Neural cell (in vitro differentiated cells): Measurements from ENCODE around the gene EEPD1. TPM values are rescaled to one million over a fixed set of nuclear protein-coding genes. Genes with fewer than 3 reads are reported as not detected.

Source experiments
- H2AFZ ChIP-seq: fragments of 200-600, 300-800 bp; sonication (generic), shearing (Covaris generic); 2 replicates; pipeline ENCODE4 v1.6.0; 2014; ENCODE audit warnings: low read depth, mild to moderate bottlenecking, antibody characterized with exemption, low read length, moderate library complexity
- H3F3A ChIP-seq: fragments of 200-600 bp; shearing (Covaris generic); 2 replicates; pipeline ENCODE4 v1.6.1; 2016; ENCODE audit warnings: mild to moderate bottlenecking, moderate library complexity, mixed read lengths, antibody characterized with exemption, low read length; ENCODE audit not compliant: insufficient read depth, poor library complexity, severe bottlenecking
- H3K27ac ChIP-seq: fragments of 200-600, 300-800 bp; sonication (generic), shearing (Covaris generic); 2 replicates; pipeline ENCODE4 v1.5.1; 2014; ENCODE audit warnings: mild to moderate bottlenecking, low read length, moderate library complexity
- H3K27me3 ChIP-seq: fragments of 300-800, 200-600 bp; sonication (generic), shearing (Covaris generic); 2 replicates; pipeline ENCODE4 v1.6.0; 2014; ENCODE audit warnings: mild to moderate bottlenecking, low read depth, low read length, moderate library complexity; ENCODE audit not compliant: insufficient read depth
- H3K36me3 ChIP-seq: fragments of 300-800, 200-600 bp; sonication (generic), shearing (Covaris generic); 2 replicates; pipeline ENCODE4 v1.5.1; 2014; ENCODE audit warnings: mild to moderate bottlenecking, antibody characterized with exemption, low read length, moderate library complexity; ENCODE audit not compliant: insufficient read depth
- H3K4me2 ChIP-seq: fragments of 300-800, 200-600 bp; sonication (generic), shearing (Covaris generic); 2 replicates; pipeline ENCODE4 v1.6.0; 2014; ENCODE audit warnings: mild to moderate bottlenecking, low read length
- H3K4me3 ChIP-seq: fragments of 300-800, 200-600 bp; sonication (generic), shearing (Covaris generic); 2 replicates; pipeline ENCODE4 v1.5.1; 2014; ENCODE audit warnings: mild to moderate bottlenecking, low read length, moderate library complexity
- H3K79me2 ChIP-seq: fragments of 200-600 bp; shearing (Covaris generic); replicated peaks from 2 replicates; pipeline ENCODE4 v1.6.0; 2014; ENCODE audit warnings: mild to moderate bottlenecking, low read length, moderate library complexity; ENCODE audit not compliant: insufficient read depth
- H3K9ac ChIP-seq: fragments of 300-800, 200-600 bp; sonication (generic), shearing (Covaris generic); 2 replicates; pipeline ENCODE4 v1.6.1; 2016; ENCODE audit warnings: mild to moderate bottlenecking, low read length, mixed read lengths
- H3K9me2 ChIP-seq: fragments of 200-600 bp; shearing (Covaris generic); 2 replicates; pipeline ENCODE4 v1.6.1; 2016; ENCODE audit warnings: mild to moderate bottlenecking, low read length, mixed read lengths; ENCODE audit not compliant: insufficient read depth
- H3K9me3 ChIP-seq: fragments of 200-600, 300-800 bp; sonication (generic), shearing (Covaris generic); 2 replicates; pipeline ENCODE4 v1.6.1; 2016; ENCODE audit warnings: mild to moderate bottlenecking, mixed run types, low read length, moderate library complexity, mixed read lengths
- H4K20me1 ChIP-seq: fragments of 200-600 bp; shearing (Covaris generic); 2 replicates; pipeline ENCODE4 v1.6.1; 2016; ENCODE audit warnings: mild to moderate bottlenecking, mixed run types; ENCODE audit not compliant: insufficient read depth
- EP300 ChIP-seq: fragments of 450-650 bp; conservative IDR thresholded peaks from 2 replicates; pipeline ENCODE4 v1.6.1; 2014; ENCODE audit warnings: antibody characterized with exemption, mild to moderate bottlenecking, moderate library complexity; ENCODE audit not compliant: poor library complexity, severe bottlenecking
- EZH2 ChIP-seq: fragments of 200-600, 300-800 bp; shearing (Covaris generic), sonication (generic); IDR thresholded peaks from 2 replicates; pipeline ENCODE4 v1.6.1; 2014; ENCODE audit warnings: antibody characterized with exemption, low read length, borderline replicate concordance, mild to moderate bottlenecking; ENCODE audit not compliant: insufficient read depth, poor library complexity, severe bottlenecking
- MXI1 ChIP-seq: fragments of 450-650 bp; conservative IDR thresholded peaks from 2 replicates; pipeline ENCODE4 v1.6.1; 2014; ENCODE audit warnings: antibody characterized with exemption, mild to moderate bottlenecking; ENCODE audit not compliant: poor library complexity, severe bottlenecking
- POLR2AphosphoS5 ChIP-seq: IDR thresholded peaks from 2 replicates; pipeline ENCODE4 v1.6.1; 2012
- RAD21 ChIP-seq: fragments of 450-650 bp; conservative IDR thresholded peaks from 2 replicates; pipeline ENCODE4 v1.6.1; 2014; ENCODE audit warnings: antibody characterized with exemption, mild to moderate bottlenecking, moderate library complexity
- REST ChIP-seq: IDR thresholded peaks from 2 replicates; pipeline ENCODE4 v1.6.1; 2012; ENCODE audit warnings: borderline replicate concordance
- SMC3 ChIP-seq: fragments of 450-650 bp; conservative IDR thresholded peaks from 2 replicates; pipeline ENCODE4 v1.6.1; 2014; ENCODE audit warnings: antibody characterized with exemption, mild to moderate bottlenecking, moderate library complexity; ENCODE audit not compliant: poor library complexity
- TAF1 ChIP-seq: IDR thresholded peaks from 2 replicates; pipeline ENCODE4 v1.6.1; 2012; ENCODE audit warnings: low read depth
- polyA plus RNA-seq: library from polyadenylated mRNA; depleted of rRNA; stranded (reverse); fragments of >200 nt; gene quantifications from 2 replicates; pipeline ENCODE4 v1.2.3, GENCODE V29; 2014
- TF ChIP-seq, protein P1 (sequence below): fragments of 450-650 bp; IDR thresholded peaks from 2 replicates; pipeline ENCODE4 v1.5.1; 2014; ENCODE audit warnings: antibody characterized with exemption, mild to moderate bottlenecking, moderate library complexity; ENCODE audit not compliant: poor library complexity, severe bottlenecking

EEPD1 gene
- polyA plus RNA-seq, 1 donor from 2014 or later: 4.2 TPM

DNA sequence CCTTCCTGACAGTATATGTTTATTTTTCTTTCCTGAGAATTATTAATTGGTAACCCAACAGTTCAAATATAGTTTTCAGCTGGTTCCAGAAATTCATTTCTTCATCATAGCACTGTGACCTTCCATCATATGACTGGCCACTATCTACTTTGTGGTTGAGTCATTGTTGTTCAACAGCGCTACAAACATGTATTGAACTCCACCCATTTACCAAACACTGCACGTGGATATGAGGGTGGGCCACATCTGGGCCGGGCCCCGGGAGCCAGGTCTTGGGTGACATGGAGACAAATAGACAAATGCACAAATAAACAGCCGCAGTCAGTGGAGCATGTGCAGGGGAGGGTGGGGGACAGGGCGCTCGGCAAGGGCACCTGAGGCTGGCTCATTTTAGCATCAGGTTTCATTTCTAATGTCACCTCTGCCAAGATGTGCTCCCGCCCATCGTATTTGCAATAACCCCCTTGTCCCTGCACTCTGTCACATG, 24.0 kb upstream of the EEPD1 start:
- H4K20me1 ChIP-seq: no peaks in the 10 kb centered on the region
- no peaks in the 10 kb centered on the region for H3K79me2 ChIP-seq
- no peaks in the 10 kb centered on the region for H3F3A ChIP-seq
- H2AFZ ChIP-seq: no peak overlapping the region
- no peaks in the 10 kb centered on the region for H3K36me3 ChIP-seq
- H3K27ac ChIP-seq: no peak overlapping the region
- no peak overlapping the region for H3K9ac ChIP-seq
- no peaks in the 10 kb centered on the region for H3K9me2 ChIP-seq
- no peaks in the 10 kb centered on the region for H3K27me3 ChIP-seq
- H3K4me2 ChIP-seq: no peak overlapping the region
- TF ChIP-seq, protein P1, sequence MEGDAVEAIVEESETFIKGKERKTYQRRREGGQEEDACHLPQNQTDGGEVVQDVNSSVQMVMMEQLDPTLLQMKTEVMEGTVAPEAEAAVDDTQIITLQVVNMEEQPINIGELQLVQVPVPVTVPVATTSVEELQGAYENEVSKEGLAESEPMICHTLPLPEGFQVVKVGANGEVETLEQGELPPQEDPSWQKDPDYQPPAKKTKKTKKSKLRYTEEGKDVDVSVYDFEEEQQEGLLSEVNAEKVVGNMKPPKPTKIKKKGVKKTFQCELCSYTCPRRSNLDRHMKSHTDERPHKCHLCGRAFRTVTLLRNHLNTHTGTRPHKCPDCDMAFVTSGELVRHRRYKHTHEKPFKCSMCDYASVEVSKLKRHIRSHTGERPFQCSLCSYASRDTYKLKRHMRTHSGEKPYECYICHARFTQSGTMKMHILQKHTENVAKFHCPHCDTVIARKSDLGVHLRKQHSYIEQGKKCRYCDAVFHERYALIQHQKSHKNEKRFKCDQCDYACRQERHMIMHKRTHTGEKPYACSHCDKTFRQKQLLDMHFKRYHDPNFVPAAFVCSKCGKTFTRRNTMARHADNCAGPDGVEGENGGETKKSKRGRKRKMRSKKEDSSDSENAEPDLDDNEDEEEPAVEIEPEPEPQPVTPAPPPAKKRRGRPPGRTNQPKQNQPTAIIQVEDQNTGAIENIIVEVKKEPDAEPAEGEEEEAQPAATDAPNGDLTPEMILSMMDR: no peak
- TF ChIP-seq MXI1: no peak
- no peak for TF ChIP-seq REST
- no peak for TF ChIP-seq POLR2AphosphoS5
- no peak for TF ChIP-seq TAF1
- TF ChIP-seq RAD21: no peak
- no peak for TF ChIP-seq EP300
- no peak for TF ChIP-seq EZH2
- TF ChIP-seq SMC3: no peak
- H3K9me3 ChIP-seq: no peaks in the 10 kb centered on the region
- H3K4me3 ChIP-seq: no peak overlapping the region

DNA sequence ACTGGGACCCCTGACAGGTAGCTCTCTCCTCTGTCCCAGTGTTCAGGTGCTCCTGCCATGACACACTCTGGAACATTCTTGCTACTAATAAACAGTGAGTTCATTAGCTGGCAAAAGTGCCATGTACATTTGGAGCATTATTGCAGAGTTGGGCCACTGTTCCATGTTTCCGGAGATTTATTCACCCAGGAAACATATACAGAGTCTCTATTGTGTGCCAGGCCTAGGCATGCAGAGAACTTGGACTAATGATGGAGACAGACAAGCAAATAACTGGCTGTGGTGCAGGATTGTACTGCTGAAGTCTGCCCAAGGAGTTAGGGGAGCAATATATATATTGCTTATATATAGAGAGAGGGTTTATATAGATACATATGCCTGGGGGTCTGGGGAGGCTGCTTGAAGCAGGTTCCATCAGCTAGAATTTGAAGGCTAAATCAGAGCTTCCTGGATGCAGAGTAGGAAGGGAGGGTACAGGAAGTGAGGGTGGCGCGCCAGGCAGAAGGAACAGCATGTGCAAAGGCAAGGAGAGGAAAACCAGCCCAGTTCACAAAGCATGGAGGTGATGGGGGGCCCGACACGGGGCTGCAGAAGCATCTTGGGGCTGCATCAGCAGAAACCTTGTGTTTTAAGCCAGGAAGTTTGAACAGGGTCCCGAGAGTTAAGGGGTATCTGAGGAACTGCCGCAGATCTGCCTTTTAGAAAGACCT, 22.7 kb upstream of the EEPD1 start:
- no peaks in the 10 kb centered on the region for H3F3A ChIP-seq
- H3K9me3 ChIP-seq: no peaks in the 10 kb centered on the region
- no peaks in the 10 kb centered on the region for H4K20me1 ChIP-seq
- no peak overlapping the region for H3K4me3 ChIP-seq
- H3K4me2 ChIP-seq: no peak overlapping the region
- no peaks in the 10 kb centered on the region for H3K27me3 ChIP-seq
- no peak overlapping the region for H3K9ac ChIP-seq
- TF ChIP-seq POLR2AphosphoS5 (no peak), SMC3 (no peak), REST (no peak), EZH2 (no peak), EP300 (no peak), TAF1 (no peak), RAD21 (no peak), MXI1 (no peak)
- TF ChIP-seq, protein P1: no peak
- no peaks in the 10 kb centered on the region for H3K36me3 ChIP-seq
- no peak overlapping the region for H2AFZ ChIP-seq
- H3K9me2 ChIP-seq: no peaks in the 10 kb centered on the region
- H3K27ac ChIP-seq: no peak overlapping the region
- H3K79me2 ChIP-seq: no peaks in the 10 kb centered on the region
